Sigmoid colon (tissue), 4 donors: ENCODE data around the gene PDE7B.

Experiments used
- EP300 ChIP-seq, 4 donors: sonication (generic); formaldehyde crosslinking; IDR thresholded peaks; one replicate each; pipeline ENCODE4 v1.6.1; 2017; ENCODE audit warnings: antibody characterized with exemption in 4 of 4
- POLR2A ChIP-seq, 2 donors: fragments of 450-650 bp; IDR thresholded peaks; one replicate each; pipeline ENCODE4 v1.6.1; 2016; ENCODE audit warnings: antibody characterized with exemption in 2 of 2, mild to moderate bottlenecking in 2 of 2, moderate library complexity in 2 of 2
- POLR2AphosphoS5 ChIP-seq, 4 donors: sonication (generic); formaldehyde crosslinking; IDR thresholded peaks; one replicate each; pipeline ENCODE4 v1.6.1; 2017; ENCODE audit warnings: antibody characterized with exemption in 4 of 4
- TF ChIP-seq, protein P1 (sequence below), 4 experiments: fragments of 450-650 bp in 3 of 4; fragments of 200-600 bp in 1 of 4; IDR thresholded peaks; one replicate each; pipeline ENCODE4 v1.5.1; 2016 to 2019; ENCODE audit warnings: antibody characterized with exemption in 4 of 4, mild to moderate bottlenecking in 3 of 4, moderate library complexity in 2 of 4

DNA sequence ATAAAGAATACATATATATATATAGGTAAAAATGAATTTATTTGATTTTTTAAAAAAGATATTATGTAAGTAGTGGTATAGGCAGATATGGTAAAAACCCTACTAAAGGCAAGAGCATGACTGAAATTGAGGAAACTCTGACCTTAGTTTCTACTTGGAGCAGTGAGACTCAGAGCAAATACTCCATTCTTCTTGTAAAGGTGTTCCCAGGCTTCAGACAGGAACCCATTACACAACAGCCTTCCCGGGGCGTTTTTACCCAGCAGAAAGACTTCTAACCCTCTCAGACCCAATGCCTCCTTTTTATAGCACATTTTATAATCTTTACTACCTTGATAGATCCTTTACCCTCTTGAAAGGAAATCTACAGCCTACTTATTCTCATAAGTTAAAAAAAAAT lies 274.1 kb downstream of the PDE7B start:
- TF ChIP-seq, protein P1, sequence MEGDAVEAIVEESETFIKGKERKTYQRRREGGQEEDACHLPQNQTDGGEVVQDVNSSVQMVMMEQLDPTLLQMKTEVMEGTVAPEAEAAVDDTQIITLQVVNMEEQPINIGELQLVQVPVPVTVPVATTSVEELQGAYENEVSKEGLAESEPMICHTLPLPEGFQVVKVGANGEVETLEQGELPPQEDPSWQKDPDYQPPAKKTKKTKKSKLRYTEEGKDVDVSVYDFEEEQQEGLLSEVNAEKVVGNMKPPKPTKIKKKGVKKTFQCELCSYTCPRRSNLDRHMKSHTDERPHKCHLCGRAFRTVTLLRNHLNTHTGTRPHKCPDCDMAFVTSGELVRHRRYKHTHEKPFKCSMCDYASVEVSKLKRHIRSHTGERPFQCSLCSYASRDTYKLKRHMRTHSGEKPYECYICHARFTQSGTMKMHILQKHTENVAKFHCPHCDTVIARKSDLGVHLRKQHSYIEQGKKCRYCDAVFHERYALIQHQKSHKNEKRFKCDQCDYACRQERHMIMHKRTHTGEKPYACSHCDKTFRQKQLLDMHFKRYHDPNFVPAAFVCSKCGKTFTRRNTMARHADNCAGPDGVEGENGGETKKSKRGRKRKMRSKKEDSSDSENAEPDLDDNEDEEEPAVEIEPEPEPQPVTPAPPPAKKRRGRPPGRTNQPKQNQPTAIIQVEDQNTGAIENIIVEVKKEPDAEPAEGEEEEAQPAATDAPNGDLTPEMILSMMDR (IDR thresholded peaks at IDR 0.05): no peak
- no peak for TF ChIP-seq POLR2AphosphoS5 (IDR thresholded peaks at IDR 0.05)
- TF ChIP-seq POLR2A (IDR thresholded peaks at IDR 0.05): no peak
- TF ChIP-seq EP300 (IDR thresholded peaks at IDR 0.05): no peak
